ENCODE measurements around the gene UNC79. TPM values are rescaled to one million over a fixed set of nuclear protein-coding genes. Genes with fewer than 3 reads are reported as not detected.
A peak's percentile ranks its signal among the peaks of the same experiment; 100 is the strongest.
"Not testable (repeated sequence)": the region's sequence is repeated elsewhere in the genome, so short reads cannot be mapped to it uniquely, and the experiment has no call there.

The UNC79 gene
- polyA plus RNA-seq, 3 donors = 0.01 to 0.02 TPM; not detected in 1

GRCh38 chr14:93490001-93490400, 59.3 kb downstream of the UNC79 start:
- H2AFZ ChIP-seq (ENCODE audit: insufficient read depth, low read depth, low read length, poor library complexity, severe bottlenecking) = no peak overlapping the region
- H3K27ac ChIP-seq (ENCODE audit: low read depth in 1 of 2, low read length in 2 of 2) = no peak overlapping the region
- no CpG with 5 or more reads among the region's 1 CpG for WGBS (ENCODE audit: insufficient coverage)
- H3K9me3 Mint-ChIP-seq = peaks cover 16 to 38% (median 25%) of the 10 kb centered on the region in 7 donors
- no peak for TF ChIP-seq CTCF (IDR thresholded peaks at IDR 0.05)
- peaks cover 9% of the 10 kb centered on the region for H3K4me1 Mint-ChIP-seq
- no peaks in the 10 kb centered on the region for H3K27me3 ChIP-seq (ENCODE audit: control insufficient read depth in 2 of 2, insufficient read depth in 2 of 2, low read length in 2 of 2)
- no peak overlapping the region for H3K4me3 Mint-ChIP-seq
- H3K36me3 Mint-ChIP-seq = peaks cover 0 to 3% of the 10 kb centered on the region in 2 donors
- no peak overlapping the region for H3K4me3 ChIP-seq (replicated peaks in 1 of 3; ENCODE audit: low read depth in 2 of 3, low read length in 3 of 3)
- peaks cover 1 to 6% (median 4%) of the 10 kb centered on the region in 3 donors for H3K27me3 Mint-ChIP-seq (ENCODE audit: low read depth in 3 of 3)
- no peak for DNase-seq
- no peak overlapping the region for H3K9ac ChIP-seq (ENCODE audit: insufficient read depth, low read length, poor library complexity, severe bottlenecking)
- no peaks in the 10 kb centered on the region for H3K79me2 ChIP-seq (ENCODE audit: insufficient read depth, low read length)
- no peak overlapping the region for H3K27ac Mint-ChIP-seq
- H3K9me3 ChIP-seq (replicated peaks in 1 of 2; ENCODE audit: control insufficient read depth in 1 of 2, insufficient read depth in 1 of 2, low read length in 2 of 2) = peaks cover 6 to 21% of the 10 kb centered on the region in 2 donors
- no peaks in the 10 kb centered on the region for H3K36me3 ChIP-seq (replicated peaks in 1 of 2; ENCODE audit: control insufficient read depth in 1 of 2, insufficient read depth in 2 of 2, low read length in 2 of 2)
- peaks cover 0 to 4% of the 10 kb centered on the region in 2 donors for H3K4me1 ChIP-seq (ENCODE audit: control insufficient read depth in 1 of 2, insufficient read depth in 2 of 2, low read length in 2 of 2)
- no peak overlapping the region for H3K4me2 ChIP-seq (replicated peaks; ENCODE audit: extremely low read depth, low read length, poor library complexity, severe bottlenecking)
- intact Hi-C loops (cut with micrococcal nuclease) = no loop called here
- no peaks in the 10 kb centered on the region for H4K20me1 ChIP-seq (ENCODE audit: insufficient read depth, low read length)

GRCh38 chr14:93493054-93493453, 62.3 kb downstream of the UNC79 start:
- peaks cover 12 to 24% of the 10 kb centered on the region in 2 donors for H3K9me3 ChIP-seq (replicated peaks in 1 of 2; ENCODE audit: control insufficient read depth in 1 of 2, insufficient read depth in 1 of 2, low read length in 2 of 2)
- H3K4me1 ChIP-seq (ENCODE audit: control insufficient read depth in 1 of 2, insufficient read depth in 2 of 2, low read length in 2 of 2) = peaks cover 0 to 4% of the 10 kb centered on the region in 2 donors
- intact Hi-C loops (cut with micrococcal nuclease) = no loop called here
- peaks cover 9% of the 10 kb centered on the region for H3K4me1 Mint-ChIP-seq
- H3K36me3 Mint-ChIP-seq = peaks cover 0 to 3% of the 10 kb centered on the region in 2 donors
- H3K9ac ChIP-seq (ENCODE audit: insufficient read depth, low read length, poor library complexity, severe bottlenecking) = no peak overlapping the region
- H3K9me3 Mint-ChIP-seq = peaks cover 16 to 42% (median 28%) of the 10 kb centered on the region in 7 donors
- H3K27me3 Mint-ChIP-seq (ENCODE audit: low read depth in 3 of 3) = peaks cover 4 to 11% (median 6%) of the 10 kb centered on the region in 3 donors
- H3K27ac ChIP-seq (ENCODE audit: low read depth in 1 of 2, low read length in 2 of 2) = no peak overlapping the region
- H3K79me2 ChIP-seq (ENCODE audit: insufficient read depth, low read length) = no peaks in the 10 kb centered on the region
- no peak overlapping the region for H3K4me2 ChIP-seq (replicated peaks; ENCODE audit: extremely low read depth, low read length, poor library complexity, severe bottlenecking)
- H4K20me1 ChIP-seq (ENCODE audit: insufficient read depth, low read length) = no peaks in the 10 kb centered on the region
- H3K27ac Mint-ChIP-seq = peak overlapping the region; percentile 1 to 74 (median 16)
- no peak overlapping the region for H2AFZ ChIP-seq (ENCODE audit: insufficient read depth, low read depth, low read length, poor library complexity, severe bottlenecking)
- no peaks in the 10 kb centered on the region for H3K27me3 ChIP-seq (ENCODE audit: control insufficient read depth in 2 of 2, insufficient read depth in 2 of 2, low read length in 2 of 2)
- TF ChIP-seq CTCF (IDR thresholded peaks at IDR 0.05) = no peak
- DNase-seq = peak; percentile 24 to 63 (median 37)
- H3K4me3 ChIP-seq (replicated peaks in 1 of 3; ENCODE audit: low read depth in 2 of 3, low read length in 3 of 3) = no peak overlapping the region
- H3K4me3 Mint-ChIP-seq = no peak overlapping the region
- WGBS (ENCODE audit: insufficient coverage) = 78% methylated on average over 5 of the region's 5 CpGs
- H3K36me3 ChIP-seq (replicated peaks in 1 of 2; ENCODE audit: control insufficient read depth in 1 of 2, insufficient read depth in 2 of 2, low read length in 2 of 2) = no peaks in the 10 kb centered on the region

GRCh38 chr14:93493622-93494021, 62.9 kb downstream of the UNC79 start:
- H3K4me1 Mint-ChIP-seq; H2AFZ ChIP-seq (ENCODE audit: insufficient read depth, low read depth, low read length, poor library complexity, severe bottlenecking); H3K4me3 Mint-ChIP-seq; H3K4me1 ChIP-seq (ENCODE audit: control insufficient read depth in 1 of 2, insufficient read depth in 2 of 2, low read length in 2 of 2); H4K20me1 ChIP-seq (ENCODE audit: insufficient read depth, low read length); H3K9ac ChIP-seq (ENCODE audit: insufficient read depth, low read length, poor library complexity, severe bottlenecking); H3K27me3 ChIP-seq (ENCODE audit: control insufficient read depth in 2 of 2, insufficient read depth in 2 of 2, low read length in 2 of 2); H3K4me2 ChIP-seq (replicated peaks; ENCODE audit: extremely low read depth, low read length, poor library complexity, severe bottlenecking); H3K27ac ChIP-seq (ENCODE audit: low read depth in 1 of 2, low read length in 2 of 2); H3K4me3 ChIP-seq (replicated peaks in 1 of 3; ENCODE audit: low read depth in 2 of 3, low read length in 3 of 3); H3K36me3 ChIP-seq (replicated peaks in 1 of 2; ENCODE audit: control insufficient read depth in 1 of 2, insufficient read depth in 2 of 2, low read length in 2 of 2); H3K36me3 Mint-ChIP-seq; intact Hi-C loops (cut with micrococcal nuclease); H3K79me2 ChIP-seq (ENCODE audit: insufficient read depth, low read length): not testable (repeated sequence)
- peaks cover 4 to 13% (median 4%) of the 10 kb centered on the region in 3 donors for H3K27me3 Mint-ChIP-seq (ENCODE audit: low read depth in 3 of 3)
- peaks cover 16 to 42% (median 28%) of the 10 kb centered on the region in 7 donors for H3K9me3 Mint-ChIP-seq
- peak overlapping the region in 2 of 7 donors; percentile 3 to 73 for H3K27ac Mint-ChIP-seq
- DNase-seq = peak; percentile 12 to 47 (median 23)
- H3K9me3 ChIP-seq (replicated peaks in 1 of 2; ENCODE audit: control insufficient read depth in 1 of 2, insufficient read depth in 1 of 2, low read length in 2 of 2) = peaks cover 12 to 24% of the 10 kb centered on the region in 2 donors
- no CpG with 5 or more reads among the region's 2 CpGs for WGBS (ENCODE audit: insufficient coverage)

All from CD14-positive monocyte (primary cell).